Left kidney (tissue), 2 donors: ENCODE measurements around the gene SCAANT1. TPM values are rescaled to one million over a fixed set of nuclear protein-coding genes. Genes with fewer than 3 reads are reported as not detected.

Experiments used
- DNase-seq: peaks from one replicate; pipeline ENCODE4 v3.0.0-alpha.2; 2013
- polyA plus RNA-seq: library from polyadenylated mRNA; unstranded; fragments of 120-200 nt; gene quantifications from one replicate; pipeline ENCODE4 v1.2.1, GENCODE V29; 2013; ENCODE audit not compliant: insufficient read length

The SCAANT1 gene
- polyA plus RNA-seq, 1 donor: 1.0 TPM

- DNase-seq: no peak
Observed at GRCh38 chr3:63900459-63900858, 11.7 kb downstream of the SCAANT1 start.

DNA sequence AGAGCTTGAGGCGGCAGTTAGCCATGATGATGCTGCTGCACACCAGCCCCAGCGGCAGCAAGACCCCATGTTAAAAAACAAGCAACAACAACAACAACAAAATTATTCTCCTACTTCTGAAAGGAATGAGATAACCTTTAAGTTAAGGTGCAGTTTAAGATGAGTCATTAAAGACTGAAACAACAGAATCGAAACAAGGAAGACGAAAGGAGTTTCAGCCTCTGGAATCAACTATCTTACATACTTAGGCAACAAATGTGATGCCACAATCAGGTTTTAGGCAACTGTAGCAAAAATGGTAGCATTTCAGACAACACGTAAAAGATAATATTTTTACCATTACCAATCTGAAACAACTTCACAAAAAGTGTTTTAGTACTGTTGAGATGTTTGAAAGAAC, 12.2 kb downstream of the SCAANT1 start:
- DNase-seq: no peak

DNA sequence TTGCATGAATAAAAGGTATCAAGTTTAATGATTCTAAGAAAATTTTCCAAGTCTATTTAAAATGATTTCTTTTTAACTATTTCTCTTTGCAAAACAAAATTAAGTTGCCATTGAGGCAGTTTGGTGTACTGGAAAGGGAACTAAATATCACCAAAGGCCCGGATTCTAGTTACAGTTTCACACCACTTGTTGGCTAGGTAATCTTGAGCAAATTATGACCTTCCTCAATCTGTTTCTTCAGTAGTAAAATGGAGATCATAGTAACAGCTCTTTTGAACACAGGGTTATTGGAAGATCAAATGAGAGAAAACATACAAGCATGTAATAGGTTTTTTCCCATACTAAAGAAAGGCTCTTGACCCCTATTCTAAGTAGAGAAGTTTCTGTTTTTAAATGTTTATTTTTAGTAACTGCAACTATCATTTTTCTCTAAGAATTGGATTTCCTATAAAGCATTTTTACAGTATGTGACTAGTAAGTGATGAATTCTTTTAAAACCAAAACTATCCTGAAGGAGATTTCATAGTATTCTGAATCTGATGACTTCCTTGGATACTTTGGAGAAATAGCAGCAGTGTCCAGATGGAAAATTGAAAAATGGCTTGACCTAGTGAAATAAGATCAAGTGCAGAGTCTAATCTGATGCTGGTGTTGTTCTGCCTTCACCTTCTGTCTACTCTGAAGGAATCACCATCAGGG, 15.7 kb downstream of the SCAANT1 start:
- no peak for DNase-seq

DNA sequence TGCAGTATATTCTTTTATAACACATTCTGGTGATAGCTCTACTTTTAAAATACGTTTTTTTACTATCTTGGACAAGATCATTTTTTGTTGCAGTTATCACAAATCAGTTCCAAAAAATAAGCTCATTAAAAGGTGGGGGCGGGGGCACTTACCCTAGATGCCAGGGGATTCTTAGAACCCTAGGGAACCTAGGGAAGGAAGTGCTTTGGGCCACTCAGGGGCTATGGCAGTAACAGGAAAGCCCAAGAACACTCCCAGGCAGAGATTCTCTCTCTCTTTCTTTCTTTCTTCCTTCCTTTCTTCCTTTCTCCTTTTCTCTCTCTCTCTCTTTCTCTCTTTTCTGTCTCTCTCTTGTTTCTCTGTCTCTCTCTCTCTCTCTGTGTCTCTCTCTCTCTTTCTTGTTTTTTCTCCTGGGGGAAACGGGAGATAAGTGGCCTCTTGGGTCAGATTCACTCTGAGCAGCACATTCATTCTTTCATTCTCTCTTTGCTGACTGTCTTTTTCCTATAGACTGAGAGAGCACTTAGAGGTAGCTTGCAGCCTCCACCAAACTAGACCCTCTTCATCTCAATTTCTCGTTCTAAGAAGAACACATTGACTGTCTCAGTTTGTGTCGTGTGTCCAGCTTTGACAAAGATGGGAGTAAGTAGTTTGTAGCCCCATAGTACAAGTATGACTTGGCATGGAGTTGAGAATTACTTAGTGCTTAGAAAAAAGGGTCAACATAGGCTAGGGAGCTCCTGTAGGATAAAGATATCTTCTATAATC, 16.6 kb downstream of the SCAANT1 start:
- no peak for DNase-seq

GRCh38 chr3:63892773-63893352, 19.3 kb downstream of the SCAANT1 start:
- DNase-seq: no peak

DNA sequence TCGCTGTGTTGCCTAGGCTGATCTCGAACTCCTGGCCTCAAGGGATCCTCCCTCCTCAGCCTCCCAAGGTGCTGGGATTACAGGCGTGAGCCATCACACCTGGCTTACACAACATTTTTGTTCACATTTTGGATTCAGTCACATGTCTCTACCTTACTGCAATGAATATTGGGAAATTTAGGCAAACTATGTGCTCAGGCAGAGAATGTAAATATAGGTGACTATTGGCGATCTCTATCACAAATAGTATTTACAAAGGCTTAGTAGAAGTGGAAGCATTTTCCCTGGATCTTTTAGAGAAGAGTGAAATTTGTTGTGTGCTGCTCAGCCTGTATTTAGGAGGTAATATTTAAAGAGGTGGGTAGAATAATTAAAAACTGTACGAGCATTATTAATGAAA, 20.7 kb downstream of the SCAANT1 start:
- DNase-seq: no peak

GRCh38 chr3:63886858-63887257, 25.3 kb downstream of the SCAANT1 start:
- no peak for DNase-seq

DNA sequence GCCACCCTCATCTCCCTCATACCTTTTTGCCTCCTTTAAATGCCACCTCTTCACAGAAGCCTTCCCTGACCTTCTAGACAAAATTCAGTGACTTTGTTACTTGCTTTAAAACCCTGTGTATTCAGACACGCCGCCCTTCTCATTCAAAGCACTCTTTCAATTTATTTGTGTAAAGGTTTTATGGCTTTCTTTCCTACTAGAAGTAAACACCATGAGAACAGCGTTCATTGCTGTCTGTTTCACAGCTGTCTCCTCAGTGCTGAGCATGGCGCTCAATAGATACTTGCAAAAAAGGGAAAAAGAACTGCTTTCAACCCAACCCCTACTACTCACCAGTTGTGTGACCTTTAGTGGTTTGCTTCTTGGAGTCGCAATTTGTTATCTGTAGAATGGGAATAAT, 31.5 kb downstream of the SCAANT1 start:
- no peak for DNase-seq

- DNase-seq: no peak
Observed at GRCh38 chr3:63878394-63879060, 33.7 kb downstream of the SCAANT1 start.

DNA sequence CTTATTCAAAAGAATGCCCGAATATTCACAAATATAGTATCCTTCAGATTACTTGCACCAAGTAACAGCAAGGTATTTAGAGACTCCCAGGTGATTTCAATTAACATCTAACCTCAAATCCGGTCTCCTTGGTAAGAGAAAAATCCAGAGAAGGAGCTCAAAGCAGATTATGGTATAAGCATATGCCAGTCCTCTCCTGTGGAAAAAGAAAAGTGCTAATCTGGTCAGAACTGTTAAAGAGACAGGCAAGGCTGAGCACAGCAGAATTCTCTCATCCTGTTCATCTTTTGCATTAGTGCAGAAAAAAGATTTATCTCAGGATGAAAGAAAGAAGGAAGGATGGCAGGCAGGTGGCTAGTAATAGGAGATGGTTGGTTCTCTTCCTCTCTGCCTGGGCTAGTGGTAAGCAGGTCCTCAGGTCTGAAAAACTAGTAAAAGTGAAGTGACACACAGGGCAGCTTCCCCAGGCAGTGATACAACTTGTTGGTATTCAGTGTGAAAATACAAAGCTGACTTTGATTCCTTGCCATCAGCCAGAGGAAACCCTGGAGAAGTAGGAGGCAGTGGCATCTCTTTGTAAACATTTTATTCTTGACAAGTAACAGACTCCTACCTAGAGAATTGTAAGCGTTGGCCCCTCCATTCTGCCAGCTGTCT, 34.3 kb downstream of the SCAANT1 start:
- DNase-seq: no peak

DNA sequence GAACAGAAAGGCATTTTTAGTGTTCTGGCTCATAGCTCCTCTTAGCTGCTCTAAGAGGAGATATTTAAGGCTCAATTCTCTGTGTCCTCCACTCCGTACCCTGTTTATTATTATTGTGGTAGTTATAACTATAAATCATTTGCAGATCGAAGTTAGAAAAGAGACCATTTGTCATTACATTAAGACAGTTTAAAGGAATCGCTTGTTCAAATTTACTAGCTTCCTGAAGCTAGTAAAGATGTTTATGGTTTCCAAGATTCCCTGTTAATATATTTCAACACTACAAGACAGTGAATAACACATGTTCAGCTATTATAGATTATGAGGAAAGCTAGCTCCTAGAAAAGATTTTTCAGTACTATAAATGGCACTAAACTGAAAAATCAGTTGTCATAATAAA, 35.9 kb downstream of the SCAANT1 start:
- DNase-seq: no peak

GRCh38 chr3:63875510-63875909, 36.7 kb downstream of the SCAANT1 start:
- DNase-seq: no peak

GRCh38 chr3:63874769-63875168, 37.4 kb downstream of the SCAANT1 start:
- DNase-seq: no peak

- DNase-seq: no peak
Observed at GRCh38 chr3:63872135-63872924, 39.9 kb downstream of the SCAANT1 start.

DNA sequence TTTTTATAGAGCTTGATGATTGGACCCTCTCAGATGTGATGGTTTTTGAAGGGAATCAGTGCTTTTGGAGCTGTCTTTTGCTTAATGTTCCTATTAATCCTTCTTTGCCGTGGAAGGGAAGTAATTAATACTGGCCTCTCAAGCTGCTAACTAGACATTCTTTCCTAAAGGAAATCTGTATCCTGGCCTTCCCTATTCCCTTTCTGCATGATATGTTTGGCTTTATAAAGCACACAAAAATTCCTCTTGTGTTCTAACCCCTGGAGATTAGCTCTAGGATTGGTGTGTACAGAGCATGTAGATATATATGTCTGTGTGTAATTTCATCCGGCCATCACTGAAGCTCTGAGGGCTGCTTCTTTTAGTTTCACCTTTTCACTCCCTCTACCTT, 41.6 kb downstream of the SCAANT1 start:
- no peak for DNase-seq

DNA sequence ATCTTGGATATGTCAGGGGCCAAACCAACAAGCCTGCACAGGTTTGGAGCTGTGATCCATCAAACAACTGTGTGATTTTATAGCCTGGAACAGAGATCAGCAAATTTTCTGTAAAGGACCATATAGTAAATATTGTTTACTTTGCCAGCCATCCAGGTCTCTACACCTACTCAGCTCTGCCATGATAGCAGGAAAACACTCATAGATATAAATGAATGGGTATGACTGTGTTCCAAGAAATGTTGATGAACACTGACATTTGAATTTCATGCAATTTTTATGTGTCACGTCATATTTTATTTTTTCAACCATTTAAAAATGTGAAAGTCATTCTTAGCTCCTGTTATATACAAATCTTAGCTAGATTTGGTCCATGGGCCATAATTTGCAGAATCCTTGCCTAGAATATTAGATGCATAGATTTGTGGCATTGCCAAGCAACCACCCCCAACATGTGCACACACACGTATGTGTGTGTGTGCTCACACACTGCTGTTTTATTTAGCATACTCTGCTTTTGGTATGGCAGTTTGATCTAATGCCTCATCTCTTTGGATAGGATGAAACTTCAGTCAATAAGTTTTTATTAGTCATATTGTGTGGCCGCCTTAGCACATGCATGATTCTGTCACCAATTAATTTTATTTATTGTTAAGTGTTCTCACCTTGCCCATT, 42.1 kb downstream of the SCAANT1 start:
- no peak for DNase-seq

DNA sequence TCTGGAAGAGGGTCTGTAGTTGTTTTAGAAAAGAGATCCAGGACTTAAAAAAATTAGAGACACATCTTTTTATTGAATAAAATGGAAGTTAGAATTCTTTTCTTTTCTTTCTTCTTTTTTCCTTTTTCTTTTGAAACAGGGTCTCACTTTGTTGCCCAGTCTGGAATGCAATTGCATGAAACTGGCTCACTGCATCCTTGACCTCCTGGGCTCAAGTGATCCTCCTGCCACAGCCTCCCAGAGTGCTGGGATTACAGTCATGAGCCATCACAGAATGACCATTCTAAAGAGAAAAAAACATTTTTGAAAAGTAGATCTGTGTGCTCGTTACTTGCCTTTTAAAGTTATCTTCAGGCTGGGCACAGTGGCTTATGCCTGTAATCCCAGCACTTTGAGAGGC, 45.0 kb downstream of the SCAANT1 start:
- no peak for DNase-seq

- DNase-seq: no peak
Observed at GRCh38 chr3:63864965-63865327, 47.2 kb downstream of the SCAANT1 start.

DNA sequence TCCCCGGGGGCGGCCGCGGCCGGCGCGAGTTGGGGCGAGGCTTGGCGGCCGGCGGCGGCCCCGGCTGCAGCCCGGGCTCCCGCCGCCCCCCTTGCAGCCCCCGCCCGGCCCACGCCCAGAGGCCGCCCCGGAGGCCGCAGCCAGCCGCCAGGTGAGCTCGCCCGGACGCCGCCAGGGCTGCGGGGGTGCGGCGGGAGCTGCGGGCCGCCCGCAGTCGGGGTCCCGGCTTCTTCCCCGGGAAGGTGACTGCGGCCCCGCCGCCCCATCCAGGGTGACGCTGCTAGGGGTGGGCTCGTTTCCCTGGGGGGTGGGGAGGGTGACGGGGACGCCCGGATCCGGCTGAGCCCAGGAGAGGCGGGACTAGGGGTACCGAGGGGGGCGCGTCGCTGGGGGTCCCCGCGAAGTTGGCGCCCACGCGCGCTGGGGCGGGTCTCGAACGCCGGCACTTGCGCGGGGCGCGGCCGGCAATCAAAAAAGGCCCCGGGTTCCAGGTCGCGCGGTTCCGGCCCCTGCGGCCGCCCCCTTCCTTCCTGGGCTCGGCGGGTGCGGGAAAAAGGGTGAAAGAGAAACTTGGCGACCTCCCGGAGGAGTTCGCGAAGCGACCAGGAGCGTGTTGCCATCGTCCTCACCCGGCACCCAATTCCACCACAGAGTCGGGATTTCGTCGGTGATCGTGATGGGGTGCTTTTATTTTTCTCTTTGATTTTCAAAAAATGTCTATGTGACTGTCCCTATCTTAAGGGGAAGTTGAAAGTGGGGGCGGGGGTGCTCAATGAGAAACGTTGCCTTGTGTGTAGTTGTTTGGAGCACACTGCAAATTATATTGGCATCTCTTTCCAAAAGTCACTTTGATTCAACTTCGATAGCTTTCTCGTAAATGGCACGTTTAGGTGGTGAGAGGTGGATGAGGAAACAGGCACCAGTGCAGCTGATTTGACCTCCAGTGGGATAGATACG, 47.9 kb downstream of the SCAANT1 start:
- DNase-seq: peak; percentile 30
